VCaP (cell line): ENCODE measurements around the gene GEMIN7.
A peak's percentile ranks its signal among the peaks of the same experiment; 100 is the strongest.

Experiments used
- H3K27ac ChIP-seq: fragments of 450-650 bp; 2 replicates; pipeline ENCODE4 v1.5.1; 2017
- CTCF ChIP-seq: fragments of 450-650 bp; conservative IDR thresholded peaks from 2 replicates; pipeline ENCODE4 v1.5.1; 2017; ENCODE audit warnings: mild to moderate bottlenecking, moderate library complexity

Gene GEMIN7

DNA sequence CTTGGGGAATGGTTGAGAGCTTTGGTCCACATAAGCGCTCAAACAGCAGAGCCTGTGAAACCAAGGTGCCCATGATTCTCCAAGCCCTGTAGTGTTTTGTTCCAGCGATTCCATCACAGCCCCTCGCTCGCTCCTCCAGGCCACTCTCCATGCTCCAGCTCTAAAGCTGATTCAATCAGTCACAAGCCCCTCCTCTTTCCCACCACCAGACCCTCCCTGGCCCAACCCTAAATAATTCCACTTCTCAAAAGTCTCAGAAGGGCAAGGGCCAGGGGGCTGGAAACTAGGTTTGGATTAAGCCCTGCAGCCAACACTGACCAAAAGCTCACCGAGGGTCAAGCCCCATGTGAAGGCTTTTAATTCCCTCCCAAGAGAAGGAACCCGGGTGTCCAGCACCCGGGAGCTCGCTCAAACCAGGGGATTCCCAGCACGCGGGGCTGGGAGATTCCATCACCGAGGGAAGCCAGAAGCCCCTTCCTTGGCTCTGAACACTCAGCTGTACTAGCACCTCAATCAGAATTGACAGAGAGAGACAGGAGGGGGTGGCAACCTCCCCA lies 4.2 kb upstream of the GEMIN7 start:
- H3K27ac ChIP-seq = peak overlapping the region; percentile 91; the same call in 1 of the 2 replicates
- TF ChIP-seq CTCF = no peak

DNA sequence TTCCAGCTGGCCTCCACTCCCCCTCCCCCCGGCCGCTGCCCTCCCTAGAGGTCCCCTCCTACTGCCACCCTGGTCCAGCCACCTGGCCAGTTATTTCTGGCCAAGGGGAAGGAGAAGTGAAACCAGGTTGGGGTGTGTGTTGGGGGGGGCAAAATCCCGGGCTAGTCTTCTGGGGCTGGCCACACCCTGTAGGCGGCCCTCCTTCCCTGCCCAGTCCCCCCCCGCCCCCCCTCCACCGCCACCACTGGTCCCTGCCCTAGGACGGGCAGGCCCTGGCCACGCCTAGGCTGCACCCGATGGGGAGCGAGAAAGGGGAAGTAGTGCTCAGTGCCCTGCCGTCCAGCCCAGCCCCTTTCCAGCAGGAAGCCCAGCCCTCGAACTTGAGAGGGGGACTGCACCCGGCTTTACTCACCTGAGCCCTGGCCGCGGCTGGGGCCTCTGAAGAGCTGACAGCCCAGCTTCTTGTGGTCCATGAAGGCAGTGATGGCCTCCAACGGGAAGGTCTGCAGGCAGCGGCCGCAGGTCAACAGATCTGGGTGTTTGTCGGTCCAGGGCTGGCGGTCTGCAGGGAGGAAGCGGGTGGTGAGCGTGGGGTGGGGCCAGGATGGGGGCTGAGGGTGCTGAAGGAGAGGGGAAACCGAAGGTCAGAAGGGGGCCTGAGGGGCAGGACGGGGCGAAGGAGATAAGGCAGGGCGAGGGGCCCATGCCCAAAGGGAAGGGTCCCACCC lies 3.6 kb upstream of the GEMIN7 start:
- no peak for TF ChIP-seq CTCF
- peak overlapping the region; percentile 91 for H3K27ac ChIP-seq

GRCh38 chr19:45076029-45076850 lies 2.8 kb upstream of the GEMIN7 start, which contains the start of gene ZNF296:
Gene ZNF296, minus strand, starts transcription at chr19:45076478. Its CDS starts 105 bp downstream, at chr19:45076373.
- no peak for TF ChIP-seq CTCF
- peak within 1 kb of the TSS; percentile 91 for H3K27ac ChIP-seq

GRCh38 chr19:45076851-45077730 lies 2.0 kb upstream of the GEMIN7 start:
- peak overlapping the region; percentile 91 for H3K27ac ChIP-seq
- no peak for TF ChIP-seq CTCF

GRCh38 chr19:45078390-45079062 lies 534 bp upstream of the GEMIN7 start:
- TF ChIP-seq CTCF = no peak
- H3K27ac ChIP-seq = peak overlapping the region; percentile 91

- H3K27ac ChIP-seq = peak overlapping the region; percentile 91
- no peak for TF ChIP-seq CTCF
Measured at GRCh38 chr19:45079911-45080370, 881 bp downstream of the GEMIN7 start.
